HG02885 (cell line): Measurements from ENCODE around the gene GPR62.
A peak's percentile ranks its signal among the peaks of the same experiment; 100 is the strongest.

Experiments used
- ATAC-seq: cut with Tn5 transposase; IDR thresholded peaks from one replicate; pipeline ENCODE4 v1.9.1; 2021; ENCODE audit warnings: mild to moderate bottlenecking; ENCODE audit not compliant: unreplicated experiment, poor library complexity

The GPR62 gene

GRCh38 chr3:51953445-51953844 lies 1.7 kb upstream of the GPR62 start:
- no peak for ATAC-seq

GRCh38 chr3:51954105-51954504 lies 1.1 kb upstream of the GPR62 start:
- no peak for ATAC-seq

GRCh38 chr3:51954713-51955112 lies 468 bp upstream of the GPR62 start:
- ATAC-seq, result no peak

GRCh38 chr3:51955893-51956770 lies 951 bp downstream of the GPR62 start:
- ATAC-seq, result no peak

GRCh38 chr3:51957520-51958205 lies 2.5 kb downstream of the GPR62 start:
- ATAC-seq, result no peak

GRCh38 chr3:51958603-51959521 lies 3.7 kb downstream of the GPR62 start:
- no peak for ATAC-seq

GRCh38 chr3:51959651-51960050 lies 4.5 kb downstream of the GPR62 start:
- ATAC-seq, result no peak

- no peak for ATAC-seq
Observed at GRCh38 chr3:51960386-51960785, 5.2 kb downstream of the GPR62 start.

GRCh38 chr3:51961011-51961410 lies 5.8 kb downstream of the GPR62 start:
- ATAC-seq, result no peak

GRCh38 chr3:51961602-51962569 lies 6.7 kb downstream of the GPR62 start:
- no peak for ATAC-seq

- ATAC-seq, result no peak
Observed at GRCh38 chr3:51962854-51963530, 7.8 kb downstream of the GPR62 start.

GRCh38 chr3:51963951-51964451 lies 8.8 kb downstream of the GPR62 start:
- ATAC-seq, result no peak

- no peak for ATAC-seq
Observed at GRCh38 chr3:51964521-51964920, 9.3 kb downstream of the GPR62 start.

- no peak for ATAC-seq
Observed at GRCh38 chr3:51966016-51966415, 10.8 kb downstream of the GPR62 start.

GRCh38 chr3:51966486-51966885 lies 11.3 kb downstream of the GPR62 start:
- ATAC-seq, result no peak

GRCh38 chr3:51966922-51967383 lies 11.8 kb downstream of the GPR62 start:
- no peak for ATAC-seq

GRCh38 chr3:51967384-51968169 lies 12.4 kb downstream of the GPR62 start, which contains the start of gene PCBP4:
TSS of gene PCBP4 (minus strand) at chr3:51967454. CDS start at chr3:51961240, 6,214 bp downstream.
- ATAC-seq, result peak; percentile 70
